Suppressor macrophage treated with lipopolysaccharide for 1 hour (primary cell): Measurements from ENCODE around the gene ZNF479.
"Not testable (repeated sequence)": the region's sequence is repeated elsewhere in the genome, so short reads cannot be mapped to it uniquely, and the experiment has no call there.

Experiments
- DNase-seq, 3 donors: peaks; one replicate each; pipeline ENCODE4 v3.0.0-alpha.2; 2020 to 2022

The ZNF479 gene

DNA sequence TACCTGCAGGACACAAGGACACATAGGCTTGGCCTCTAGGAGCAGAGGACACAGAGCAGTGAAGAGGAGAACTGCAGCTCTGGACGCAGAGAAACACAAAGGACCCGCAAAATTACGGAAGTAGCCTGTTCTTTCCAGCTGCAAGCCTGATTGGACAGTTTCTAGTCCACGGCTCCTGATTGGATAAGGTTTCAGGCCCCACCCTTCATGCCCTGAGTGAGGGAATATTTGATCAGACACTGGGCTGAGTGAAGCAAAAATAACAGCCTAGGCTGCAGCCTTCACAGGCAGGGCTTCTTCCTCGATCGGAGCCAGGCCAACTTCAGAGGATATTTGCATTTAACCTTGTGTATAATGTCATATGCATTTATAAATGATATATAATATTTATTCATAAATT is at the start of gene ZNF479:
Gene ZNF479, minus strand, starts transcription at position 101 of the 400 bp plus-strand sequence. CDS start 112 bp downstream, outside the sequence.
- DNase-seq: not testable (repeated sequence)

GRCh38 chr7:57182031-57182430 is 49.8 kb upstream of the ZNF479 start:
- DNase-seq: no peak

- DNase-seq: no peak
Measured at GRCh38 chr7:57181281-57181680, 49.0 kb upstream of the ZNF479 start.

GRCh38 chr7:57179776-57180415 is 47.7 kb upstream of the ZNF479 start:
- DNase-seq: no peak

- no peak for DNase-seq
Measured at GRCh38 chr7:57178768-57179139, 46.5 kb upstream of the ZNF479 start.

- no peak for DNase-seq
Measured at GRCh38 chr7:57177856-57178767, 45.9 kb upstream of the ZNF479 start.

GRCh38 chr7:57176928-57177635 is 44.8 kb upstream of the ZNF479 start:
- DNase-seq: no peak

DNA sequence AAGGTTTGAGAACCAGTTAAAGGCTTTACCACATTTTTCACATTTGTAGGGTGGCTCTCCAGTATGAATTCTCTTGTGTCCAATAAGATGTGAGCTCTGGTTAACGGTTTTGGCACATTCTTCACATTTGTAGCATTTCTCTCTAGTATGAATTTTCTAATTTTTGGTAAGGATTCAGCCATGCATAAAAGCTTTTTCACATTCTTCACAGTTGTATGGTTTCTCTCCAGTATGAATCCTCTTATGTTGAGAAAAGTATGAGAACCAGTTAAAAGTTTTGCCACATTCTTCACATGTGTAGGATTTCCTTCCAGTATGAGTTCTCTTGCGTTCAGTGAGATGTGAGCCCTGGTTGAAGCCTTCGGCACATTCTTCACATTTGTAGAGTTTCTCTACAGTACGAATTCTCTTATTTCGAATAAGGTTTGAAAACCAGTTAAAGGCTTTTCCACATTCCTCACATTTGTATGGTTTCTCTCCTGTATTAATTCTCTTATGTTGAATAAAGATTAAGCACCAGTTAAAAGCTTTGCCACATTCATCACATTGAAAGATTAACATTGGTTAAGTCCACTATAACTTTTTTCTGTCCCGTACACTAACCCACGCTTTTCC is 33.2 kb upstream of the ZNF479 start:
- DNase-seq: no peak

GRCh38 chr7:57120123-57120784 is 12.0 kb downstream of the ZNF479 start:
- DNase-seq: not testable (repeated sequence)
